NCI-H1417 treated with DMSO at 0.1 percent for 48 hours (cell line): ENCODE measurements around the gene CCDC40.
"Not testable (repeated sequence)": the region's sequence is repeated elsewhere in the genome, so short reads cannot be mapped to it uniquely, and the experiment has no call there.

Experiments used
- DNase-seq: peaks from one replicate; lab custom pipeline; 2025; lab: John Stamatoyannopoulos, UW

CCDC40 gene

GRCh38 chr17:80045703-80046102, 9.3 kb downstream of the CCDC40 start:
- DNase-seq = no peak

DNA sequence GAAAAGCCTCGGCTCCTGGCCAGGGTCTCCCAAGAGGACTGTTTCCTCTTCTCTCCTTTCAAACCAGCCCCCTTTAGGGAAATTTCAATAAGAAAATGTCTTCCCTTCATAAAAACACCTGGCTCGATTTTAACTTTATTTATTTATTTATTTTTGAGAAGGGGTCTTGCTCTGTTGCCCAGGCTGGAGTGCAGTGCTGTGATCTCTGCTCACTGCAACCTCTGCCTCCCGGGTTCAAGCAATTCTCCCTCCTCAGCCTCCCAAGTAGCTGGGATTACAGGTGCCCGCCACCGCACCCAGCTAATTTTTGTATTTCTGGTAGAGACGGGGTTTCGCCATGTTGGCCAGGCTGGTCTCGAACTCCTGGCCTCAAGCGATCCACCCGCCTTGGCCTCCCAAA, 10.3 kb downstream of the CCDC40 start:
- not testable (repeated sequence) for DNase-seq

GRCh38 chr17:80047176-80047575, 10.7 kb downstream of the CCDC40 start:
- DNase-seq = no peak

DNA sequence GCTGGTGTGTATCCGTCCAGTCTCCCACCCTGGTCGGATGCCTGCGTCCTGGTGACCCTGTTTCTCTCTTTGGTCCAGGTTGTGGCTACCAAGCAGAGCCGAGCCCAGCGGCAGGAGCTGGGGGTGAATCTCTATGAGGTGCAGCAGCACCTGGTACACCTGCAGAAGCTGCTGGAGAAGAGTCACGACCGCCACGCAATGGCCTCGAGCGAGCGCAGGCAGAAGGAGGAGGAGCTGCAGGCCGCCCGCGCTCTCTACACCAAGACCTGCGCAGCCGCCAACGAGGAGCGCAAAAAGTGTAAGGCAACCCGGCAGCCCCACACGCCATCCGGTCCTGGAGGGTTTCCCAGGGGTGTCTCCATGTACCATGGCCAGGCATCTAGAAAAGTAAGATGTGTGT, 13.5 kb downstream of the CCDC40 start:
- DNase-seq = no peak

DNA sequence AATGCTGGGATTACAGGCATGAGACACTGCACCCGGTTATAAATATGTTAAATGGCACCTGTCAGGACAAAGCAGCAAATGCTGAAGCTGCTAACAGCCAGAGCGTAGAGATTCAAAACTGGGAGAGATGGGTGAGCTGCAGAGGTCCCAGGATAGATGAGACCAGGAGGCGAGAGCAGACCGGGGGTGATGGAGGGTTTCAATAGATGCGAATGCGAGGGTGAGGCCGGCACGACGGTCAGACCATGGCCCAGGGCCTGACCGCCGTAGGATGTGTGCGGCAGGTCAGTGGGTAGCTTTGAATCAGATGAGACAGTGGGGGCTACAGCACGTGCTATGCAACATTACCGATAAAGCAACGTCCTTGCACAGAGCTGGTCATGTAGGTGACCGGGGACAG, 14.3 kb downstream of the CCDC40 start:
- DNase-seq = no peak

DNA sequence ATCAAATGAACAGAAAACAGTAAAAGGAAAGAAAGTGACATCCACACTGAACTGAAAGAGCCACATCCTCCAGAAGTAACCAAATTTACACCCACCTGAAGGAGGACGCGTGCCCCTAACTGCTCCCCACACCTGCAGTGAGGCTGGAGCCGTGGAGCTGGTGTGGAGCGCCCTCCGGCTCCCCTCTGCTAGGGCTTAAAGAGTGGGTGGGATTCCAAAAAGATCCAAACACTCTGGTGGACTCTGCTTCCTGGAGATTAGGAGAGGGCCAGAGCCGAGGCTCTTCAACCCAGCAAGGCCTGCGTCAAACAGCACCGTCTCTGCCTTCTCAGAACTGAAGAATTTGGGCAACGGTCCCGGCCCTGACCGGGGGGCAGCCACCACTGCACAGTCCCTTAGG, 15.2 kb downstream of the CCDC40 start:
- DNase-seq = no peak

DNA sequence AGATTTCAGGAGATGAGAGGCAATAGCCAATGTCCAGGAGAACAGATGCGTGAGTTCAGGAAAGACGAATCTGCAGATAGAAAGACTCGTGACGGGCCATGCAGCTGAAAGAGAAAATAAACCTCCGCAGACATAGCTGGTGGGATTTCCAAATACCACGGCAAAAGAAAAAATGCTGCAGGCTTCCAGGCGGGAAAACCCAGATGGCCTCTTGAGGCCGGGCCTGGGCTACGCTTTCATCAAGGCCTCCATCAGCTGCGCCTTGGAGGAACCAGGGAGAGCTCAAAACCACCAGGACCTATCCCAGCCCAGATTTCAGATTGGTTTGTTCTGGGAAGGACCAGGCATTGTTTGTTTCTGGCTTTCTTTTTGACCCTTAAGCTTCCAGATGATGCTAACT, 16.7 kb downstream of the CCDC40 start:
- DNase-seq = no peak

GRCh38 chr17:80055597-80055996, 19.2 kb downstream of the CCDC40 start:
- no peak for DNase-seq

DNA sequence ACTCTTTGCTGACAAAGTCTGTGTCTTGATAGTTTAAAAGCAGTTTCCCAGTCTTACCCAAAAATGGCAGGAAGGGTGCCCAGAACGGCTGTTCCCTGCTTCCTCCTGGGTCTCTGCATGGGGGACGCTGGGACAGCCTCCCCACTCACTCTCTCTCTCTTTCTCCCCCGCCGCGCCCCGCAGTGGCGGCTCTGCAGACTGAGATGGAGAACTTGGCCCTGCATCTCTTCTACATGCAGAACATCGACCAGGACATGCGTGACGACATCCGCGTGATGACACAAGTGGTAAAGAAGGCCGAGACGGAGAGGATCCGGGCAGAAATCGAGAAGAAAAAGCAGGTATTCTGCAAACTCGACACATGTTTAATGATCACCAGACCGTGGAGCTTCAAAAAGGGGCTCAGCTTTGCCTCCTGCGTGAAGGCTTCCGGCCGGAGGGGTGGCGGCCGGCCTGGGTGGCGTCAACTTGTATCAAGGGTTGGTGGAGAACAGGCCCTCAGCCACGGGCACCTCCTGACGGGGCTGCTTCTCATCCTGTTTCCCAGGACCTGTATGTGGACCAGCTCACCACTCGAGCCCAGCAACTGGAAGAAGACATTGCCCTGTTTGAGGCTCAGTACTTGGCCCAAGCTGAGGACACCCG, 22.0 kb downstream of the CCDC40 start:
- DNase-seq = no peak

- DNase-seq = no peak
Measured at GRCh38 chr17:80060644-80061043, 24.2 kb downstream of the CCDC40 start.

GRCh38 chr17:80061421-80061820, 25.0 kb downstream of the CCDC40 start:
- no peak for DNase-seq

- DNase-seq = no peak
Measured at GRCh38 chr17:80063830-80064585, 27.6 kb downstream of the CCDC40 start.

GRCh38 chr17:80064696-80065095, 28.3 kb downstream of the CCDC40 start:
- no peak for DNase-seq

GRCh38 chr17:80065478-80066170, 29.2 kb downstream of the CCDC40 start:
- DNase-seq = no peak

- no peak for DNase-seq
Measured at GRCh38 chr17:80067393-80067986, 31.0 kb downstream of the CCDC40 start.

GRCh38 chr17:80068301-80069222, 32.1 kb downstream of the CCDC40 start:
- DNase-seq = no peak

DNA sequence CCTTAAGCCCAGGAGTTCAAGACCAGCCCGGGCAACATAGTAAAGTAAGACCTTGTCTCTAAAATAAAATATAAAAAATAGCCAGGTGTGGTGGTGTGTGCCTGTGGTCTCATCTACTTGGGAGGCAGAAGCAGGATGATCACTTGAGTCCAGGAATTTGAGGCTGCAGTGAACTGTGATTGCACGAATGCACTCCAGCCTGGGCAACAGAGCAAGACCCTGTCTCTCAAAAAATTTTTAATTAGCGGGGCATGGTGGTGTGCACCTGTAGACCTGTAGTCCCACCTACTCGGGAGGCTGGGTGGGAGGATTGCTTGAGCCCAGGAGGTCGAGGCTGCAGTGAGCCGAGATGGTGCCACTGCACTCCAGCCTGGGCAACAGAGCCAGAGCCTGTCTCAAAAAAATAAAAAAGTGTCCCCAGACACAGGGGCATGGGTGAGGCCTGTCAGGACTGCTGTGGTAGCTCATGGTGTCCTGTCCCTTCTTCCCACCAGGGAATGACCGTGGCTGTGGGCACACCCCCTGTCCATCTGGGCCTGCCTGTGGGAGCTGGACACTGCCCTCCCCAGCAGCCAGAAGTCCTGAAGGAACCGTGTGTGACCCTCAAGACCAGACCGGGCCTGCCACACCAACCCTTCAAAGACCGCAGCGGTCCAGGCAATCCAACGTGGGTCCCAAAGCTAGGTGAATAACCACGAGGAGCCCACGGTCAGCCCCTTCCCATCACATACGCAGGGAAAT, 34.1 kb downstream of the CCDC40 start:
- DNase-seq = no peak

GRCh38 chr17:80071116-80071841, 34.8 kb downstream of the CCDC40 start:
- no peak for DNase-seq

DNA sequence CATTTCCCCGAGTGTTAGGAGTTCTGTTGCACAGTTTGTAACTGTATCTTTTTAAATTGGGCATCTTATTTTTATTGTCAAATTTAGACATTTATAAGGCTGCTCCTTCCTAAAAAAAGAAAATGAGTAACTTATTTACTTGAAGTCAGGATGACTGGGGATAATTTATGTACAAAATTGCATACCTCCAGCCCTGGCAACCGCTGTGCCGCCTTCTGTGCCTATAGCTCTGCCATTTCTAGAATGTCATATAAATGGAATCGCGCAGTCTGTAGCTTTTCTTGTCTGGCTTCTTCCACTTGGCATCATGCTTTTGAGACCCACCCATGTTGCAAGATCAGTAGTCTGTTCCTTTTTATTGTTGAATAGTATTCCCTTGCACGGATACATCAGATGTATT, 36.0 kb downstream of the CCDC40 start:
- no peak for DNase-seq

- no peak for DNase-seq
Measured at GRCh38 chr17:80080081-80080480, 43.6 kb downstream of the CCDC40 start.
